Central memory CD8-positive, alpha-beta T cell (primary cell): ENCODE measurements around the gene UBE3B.

Experiments
- ATAC-seq: fragments of 150-1000 bp; cut with Tn5 transposase; replicated peaks from 2 replicates; pipeline ENCODE4 v1.10.0; 2022; ENCODE audit warnings: mild to moderate bottlenecking, moderate FRiP score, moderate number of reproducible peaks; ENCODE audit not compliant: poor library complexity, severe bottlenecking; ENCODE audit errors: extremely low read depth
- DNase-seq, 2 donors: peaks; one replicate each; pipeline ENCODE4 v3.0.0; 2021; ENCODE audit warnings: low spot score in 2 of 2
- H3K27ac Mint-ChIP-seq: one replicate; pipeline ENCODE4 v1.8.0; 2022; ENCODE audit warnings: low read depth, mild to moderate bottlenecking, moderate library complexity, mixed read lengths
- H3K27me3 Mint-ChIP-seq: one replicate; pipeline ENCODE4 v1.8.0; 2022; ENCODE audit warnings: mixed read lengths
- H3K36me3 Mint-ChIP-seq: one replicate; pipeline ENCODE4 v1.8.0; 2022; ENCODE audit warnings: mild to moderate bottlenecking, moderate library complexity, mixed read lengths; ENCODE audit not compliant: insufficient read depth
- H3K4me1 Mint-ChIP-seq: one replicate; pipeline ENCODE4 v1.8.0; 2022; ENCODE audit warnings: mixed read lengths
- H3K4me3 Mint-ChIP-seq: one replicate; pipeline ENCODE4 v1.8.0; 2022; ENCODE audit warnings: mild to moderate bottlenecking, moderate library complexity, mixed read lengths
- H3K9me3 Mint-ChIP-seq: one replicate; pipeline ENCODE4 v1.8.0; 2022; ENCODE audit warnings: mixed read lengths

The UBE3B gene

DNA sequence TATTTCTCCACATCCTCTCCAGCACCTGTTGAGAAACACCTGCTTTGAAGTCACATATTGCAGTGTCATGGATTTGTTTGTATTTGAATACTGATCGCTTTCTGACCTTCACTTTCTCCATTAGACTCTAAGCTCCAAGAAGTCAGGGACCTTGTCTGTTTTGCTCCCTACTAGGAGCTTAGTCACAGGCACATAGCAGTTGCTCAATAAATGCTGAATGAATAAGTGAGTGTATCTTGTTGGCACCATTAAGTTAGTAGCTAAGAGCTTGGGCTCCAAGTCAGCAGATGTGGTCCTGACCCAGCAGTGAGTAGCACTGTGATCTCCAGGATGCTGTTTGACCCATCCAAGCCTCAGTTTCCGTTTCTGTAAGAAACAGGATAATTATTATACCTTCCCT lies 106.3 kb downstream of the UBE3B start:
- Mint-ChIP-seq H3K4me3 (no peak overlapping the region), H3K36me3 (peaks cover 11% of the 10 kb centered on the region), H3K27me3 (no peaks in the 10 kb centered on the region)

More for the DNA sequence above, 106.3 kb downstream of the UBE3B start:
- no peak for ATAC-seq
- no peaks in the 10 kb centered on the region for H3K9me3 Mint-ChIP-seq
- no peak overlapping the region for H3K27ac Mint-ChIP-seq
- H3K4me1 Mint-ChIP-seq, result no peaks in the 10 kb centered on the region
- no peak for DNase-seq
